Mucosa of descending colon (tissue), 3 donors: ENCODE measurements around the gene KRTAP5-8. TPM values are rescaled to one million over a fixed set of nuclear protein-coding genes. Genes with fewer than 3 reads are reported as not detected.

Experiments
- total RNA-seq, 3 donors: library from RNA; stranded (reverse); fragmentation: NEBNext Ultra II Directional in 2 of 3; extraction: Animal tissue kit (Norgen Biotek cat#: 25700) in 2 of 3; gene quantifications; one replicate each; pipeline versions ENCODE4 v1.2.1 to v1.2.4, GENCODE V29; 2021 to 2023
- donor health status: DM: no; HTN: no; CAD: no; lungs with moderate emphysema.
- donor health status: DM: no; HTN: no; CAD: no.
- donor health status: DM: no; HTN: yes; CAD: no.

Gene KRTAP5-8
- total RNA-seq, 3 donors from 2014 or later = 0.35 to 1.1 TPM; not detected in 1

Other genes starting within 250 kb of the KRTAP5-8 start
- gene DHCR7, start 89.6 kb upstream of the KRTAP5-8 start, total RNA-seq = 10 to 100 TPM; 26.5 to 68.6 (median 62.3) TPM
- 100 to 1,000 TPM; 112 to 210 (median 141) TPM for gene NADSYN1, start 84.8 kb upstream of the KRTAP5-8 start, total RNA-seq
- gene KRTAP5-7, start 10.8 kb upstream of the KRTAP5-8 start, total RNA-seq = under 1 TPM in 2 of 3 donors, not detected in 1; 0.27 to 0.75 TPM
- 1 to 10 TPM in 1 of 3 donors, under 1 TPM in 1, not detected in 1; 0.60 to 1.4 TPM for gene KRTAP5-9, start 10.4 kb downstream of the KRTAP5-8 start, total RNA-seq
- gene KRTAP5-10, start 27.5 kb downstream of the KRTAP5-8 start, total RNA-seq = under 1 TPM in 2 of 3 donors, not detected in 1; 0.34 to 0.75 TPM
- not detected for gene KRTAP5-11, start 44.9 kb downstream of the KRTAP5-8 start, total RNA-seq